Endometrium (tissue), 2 donors: ENCODE measurements around the gene CFTR.
"Not testable (repeated sequence)": the region's sequence is repeated elsewhere in the genome, so short reads cannot be mapped to it uniquely, and the experiment has no call there.

ENCODE experiments used
- FAIRE-seq: peaks from 2 replicates; lab custom pipeline; 2012; peaks lifted over from hg19 to GRCh38; lab: Jason Lieb, UNC
- donor health status: control.
- donor health status: control.

The CFTR gene

DNA sequence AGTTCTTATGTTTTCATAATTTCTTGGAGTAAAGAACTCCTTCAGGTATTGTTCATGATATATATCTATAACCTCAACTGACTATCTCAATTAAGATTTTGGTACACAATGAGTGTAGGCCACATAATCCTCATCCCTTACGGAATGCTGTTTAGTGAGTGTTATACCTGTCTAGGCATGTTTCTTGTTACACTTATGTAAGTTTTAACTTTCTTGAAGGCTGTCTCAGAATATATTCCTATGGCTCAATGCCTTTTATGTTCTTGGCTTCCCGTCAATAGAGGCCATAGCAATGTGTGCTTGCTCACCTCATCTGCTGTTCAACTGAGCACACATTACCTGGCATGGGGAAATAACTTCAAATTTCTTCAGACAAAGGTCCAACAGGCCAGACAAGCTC, 208.3 kb downstream of the CFTR start:
- no peak for FAIRE-seq

DNA sequence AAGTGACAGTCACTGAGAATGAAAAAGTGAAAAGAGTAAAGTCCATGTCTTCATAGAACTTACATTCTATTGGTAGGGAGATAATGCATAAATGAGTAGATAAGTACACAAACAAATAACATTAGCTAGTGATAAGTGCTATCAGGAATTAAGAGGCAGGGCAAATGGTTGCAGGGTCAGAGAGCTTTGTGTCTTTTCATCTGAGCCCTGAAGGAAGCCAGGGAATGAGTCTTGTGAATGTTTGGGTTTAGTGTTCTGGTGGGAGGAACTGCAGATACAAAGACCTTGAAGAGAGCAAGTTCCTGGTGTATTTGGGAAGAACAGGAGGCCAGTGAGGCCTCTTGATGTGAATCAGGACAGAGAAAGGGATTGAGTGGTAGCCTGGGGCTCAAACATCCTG, 209.6 kb downstream of the CFTR start:
- FAIRE-seq, result no peak

DNA sequence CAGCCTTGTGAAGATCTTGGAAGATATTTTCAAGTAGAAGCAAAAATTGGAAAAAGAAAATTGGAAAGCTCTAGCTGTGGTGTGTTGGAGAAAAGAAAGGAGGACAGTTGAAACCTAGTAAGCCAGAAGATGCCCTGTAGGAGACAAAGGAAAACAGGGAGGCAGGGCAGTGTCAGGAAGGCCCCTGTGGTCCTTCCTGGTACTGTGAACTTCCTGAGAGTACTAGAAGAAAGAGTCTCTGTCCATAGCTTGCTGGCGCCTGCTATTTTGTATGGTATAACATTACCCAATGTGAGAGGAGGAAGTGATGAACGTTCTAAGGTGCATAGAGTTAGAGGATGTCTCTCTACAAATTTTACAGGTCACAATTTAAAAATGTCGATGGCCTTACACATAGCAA, 210.3 kb downstream of the CFTR start:
- FAIRE-seq, result no peak

DNA sequence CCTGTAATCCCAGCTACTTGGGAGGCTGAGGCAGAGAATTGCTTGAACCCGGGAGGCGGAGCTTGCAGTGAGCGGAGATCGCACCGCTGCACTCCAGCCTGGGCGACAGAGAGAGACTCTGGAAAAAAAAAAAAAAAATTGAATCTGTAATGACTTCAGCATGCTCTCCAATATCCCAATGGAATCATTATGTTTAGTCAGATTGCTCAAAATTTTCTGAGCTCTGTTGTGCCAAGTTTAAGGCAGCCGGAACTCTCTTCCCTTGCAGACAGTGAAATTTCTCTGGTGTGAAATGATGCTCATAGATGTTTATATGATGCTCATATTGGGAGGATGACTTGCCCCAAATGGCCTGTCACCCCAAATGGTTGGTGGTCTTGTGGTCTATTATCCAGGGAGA, 212.5 kb downstream of the CFTR start:
- no peak for FAIRE-seq

DNA sequence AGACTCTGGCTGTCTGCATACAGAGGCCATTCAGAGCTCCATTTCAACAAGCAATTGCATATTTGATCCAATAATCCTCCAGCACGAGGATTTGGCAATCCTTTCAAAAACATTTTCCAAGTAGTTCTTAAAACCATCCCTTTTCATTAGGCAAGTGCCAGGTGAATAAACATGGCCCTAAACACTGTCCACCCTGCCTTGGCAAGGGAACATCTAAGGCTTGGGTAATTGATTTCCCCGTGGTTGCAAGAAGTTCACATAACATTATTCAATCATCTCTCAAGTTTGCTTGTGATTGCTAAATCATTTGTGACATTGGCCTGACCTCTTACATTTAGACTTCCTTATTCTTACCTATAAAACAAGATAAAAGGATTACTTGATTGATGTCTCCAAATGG, 218.2 kb downstream of the CFTR start:
- FAIRE-seq, result no peak

DNA sequence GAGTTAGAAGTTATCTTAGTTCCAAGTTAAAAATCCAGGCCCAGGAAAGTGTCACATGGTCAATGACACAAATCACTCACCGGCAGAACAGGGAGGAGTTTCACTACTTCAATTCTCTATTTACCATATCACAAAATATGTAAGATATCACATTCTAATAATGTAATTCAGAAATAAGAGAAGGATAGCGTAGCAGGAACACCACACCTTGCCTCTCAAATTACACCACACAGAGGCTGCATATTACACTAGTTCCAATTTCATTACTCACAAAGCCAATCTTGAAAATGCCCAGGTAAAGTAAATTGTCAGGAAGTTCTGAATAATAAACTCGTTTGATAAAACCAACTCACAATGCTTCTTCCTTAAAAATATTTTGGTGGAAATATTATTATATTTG, 224.2 kb downstream of the CFTR start:
- no peak for FAIRE-seq

DNA sequence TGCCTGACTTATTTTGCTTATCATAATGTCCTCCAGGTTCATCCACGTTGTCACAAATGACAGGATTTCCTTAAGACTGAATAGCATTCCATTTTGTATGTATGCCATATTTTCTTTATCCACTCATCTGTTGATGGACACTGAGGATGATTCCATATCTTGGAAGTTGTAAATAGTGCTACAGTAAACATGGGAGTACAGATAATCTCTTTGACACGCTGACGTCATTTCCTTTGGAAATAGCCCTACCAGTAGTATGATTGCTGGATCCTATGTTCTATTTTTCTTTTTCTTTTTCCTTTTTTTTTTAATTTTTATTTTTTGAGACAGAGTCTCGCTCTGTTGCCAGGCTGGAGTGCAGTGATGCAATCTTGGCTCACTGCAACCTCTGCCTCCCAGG, 225.8 kb downstream of the CFTR start:
- no peak for FAIRE-seq

DNA sequence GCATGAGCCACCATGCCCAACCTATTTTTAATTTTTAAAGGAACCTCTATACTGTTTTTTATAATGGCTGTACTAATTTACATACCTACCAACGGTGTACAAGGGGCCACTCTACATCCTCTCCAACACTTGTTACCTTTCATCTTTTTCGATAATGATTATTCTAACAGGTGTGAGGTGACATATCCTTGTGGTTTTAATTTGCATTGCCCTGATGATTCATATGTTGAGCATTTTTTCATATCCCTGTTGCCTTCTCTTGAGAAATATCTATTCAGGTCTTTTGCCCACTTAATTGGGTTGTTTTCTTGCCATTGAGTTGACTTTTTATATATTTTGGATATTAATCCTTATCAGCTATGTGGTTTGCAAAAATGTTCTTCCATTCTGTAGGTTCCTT, 226.4 kb downstream of the CFTR start:
- FAIRE-seq, result no peak

DNA sequence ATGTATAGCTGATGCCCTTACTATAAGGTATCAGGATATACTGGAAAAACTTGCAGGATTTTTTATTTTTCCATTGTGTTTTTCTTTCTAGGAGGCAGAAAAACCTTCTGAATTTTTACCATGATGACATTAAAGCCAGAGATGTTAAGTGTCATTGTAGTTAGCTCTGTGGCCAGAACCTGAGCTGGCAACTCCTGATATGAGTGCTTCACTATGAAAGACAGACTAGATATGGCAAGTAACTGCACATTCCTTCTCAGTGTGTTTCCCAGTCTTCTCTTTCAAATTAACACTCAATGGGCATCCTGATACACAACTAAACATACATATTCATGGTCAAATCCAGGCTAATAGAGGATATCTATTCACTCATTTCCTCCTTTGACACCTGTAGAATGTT, 227.3 kb downstream of the CFTR start:
- FAIRE-seq, result no peak

DNA sequence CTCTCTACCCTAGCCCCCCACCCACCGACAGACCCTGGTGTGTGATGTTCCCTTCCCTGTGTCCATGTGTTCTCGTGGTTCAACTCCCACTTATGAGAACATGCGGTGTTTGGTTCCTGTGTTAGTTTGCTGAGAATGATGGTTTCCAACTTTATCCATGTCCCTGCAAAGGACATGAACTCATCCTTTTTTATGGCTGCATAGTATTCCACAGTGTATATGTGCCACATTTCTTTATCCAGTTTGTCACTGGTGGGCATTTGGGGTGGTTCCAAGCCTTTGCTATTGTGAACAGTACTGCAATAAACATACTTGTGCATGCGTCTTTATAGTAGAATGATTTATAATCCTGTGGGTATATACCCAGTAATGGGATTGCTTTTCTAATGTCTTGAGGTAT, 228.3 kb downstream of the CFTR start:
- not testable (repeated sequence) for FAIRE-seq

DNA sequence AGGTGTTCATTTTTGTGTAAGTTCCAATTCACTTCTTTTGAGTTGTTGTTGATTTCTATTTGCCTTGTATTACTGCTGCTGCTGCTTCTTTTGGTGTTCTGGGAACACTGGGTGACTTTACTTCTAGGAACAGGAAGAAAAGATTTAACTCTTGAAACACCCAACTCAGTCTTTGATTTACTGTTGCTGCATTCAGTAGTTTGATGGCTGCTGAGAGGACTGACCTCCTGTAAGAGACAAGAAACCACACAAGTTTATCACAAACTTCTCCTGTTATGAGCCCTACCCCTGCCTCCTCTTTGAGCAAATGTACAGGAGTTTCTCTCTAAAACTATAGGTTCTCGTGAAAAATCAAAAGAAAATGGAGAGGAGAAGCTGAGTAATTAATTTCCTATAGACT, 231.7 kb downstream of the CFTR start:
- no peak for FAIRE-seq

DNA sequence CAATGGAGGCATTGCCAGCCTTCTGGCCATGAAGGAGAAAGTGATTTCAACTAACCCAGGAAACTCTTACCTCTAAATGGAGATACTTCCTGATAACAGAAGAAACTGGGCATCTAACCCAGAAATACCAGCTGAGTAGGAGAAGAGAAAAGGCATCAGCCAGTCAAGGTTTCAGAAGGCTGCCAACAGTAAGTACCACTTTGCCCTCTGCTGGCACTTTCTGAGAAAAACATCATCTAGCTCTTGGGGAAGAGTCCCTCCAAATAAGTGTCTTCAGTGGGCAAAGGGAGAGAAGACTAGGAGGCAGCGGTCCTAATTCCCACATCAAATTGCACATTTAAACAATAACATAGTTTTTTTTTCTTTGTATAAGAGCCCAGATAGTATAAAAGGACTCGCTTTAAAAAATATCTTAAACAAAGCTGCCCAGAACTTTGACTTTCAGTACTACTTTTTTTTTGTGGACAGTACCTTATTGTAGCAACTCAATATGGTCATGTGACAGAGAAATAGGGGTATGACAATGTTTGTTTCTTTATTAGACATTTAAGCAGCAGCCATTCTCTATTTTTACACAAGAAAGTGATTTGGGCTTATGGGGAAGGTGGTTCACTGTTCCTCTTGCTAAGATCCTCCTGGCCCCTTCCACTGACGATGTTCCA, 236.1 kb downstream of the CFTR start:
- no peak for FAIRE-seq

DNA sequence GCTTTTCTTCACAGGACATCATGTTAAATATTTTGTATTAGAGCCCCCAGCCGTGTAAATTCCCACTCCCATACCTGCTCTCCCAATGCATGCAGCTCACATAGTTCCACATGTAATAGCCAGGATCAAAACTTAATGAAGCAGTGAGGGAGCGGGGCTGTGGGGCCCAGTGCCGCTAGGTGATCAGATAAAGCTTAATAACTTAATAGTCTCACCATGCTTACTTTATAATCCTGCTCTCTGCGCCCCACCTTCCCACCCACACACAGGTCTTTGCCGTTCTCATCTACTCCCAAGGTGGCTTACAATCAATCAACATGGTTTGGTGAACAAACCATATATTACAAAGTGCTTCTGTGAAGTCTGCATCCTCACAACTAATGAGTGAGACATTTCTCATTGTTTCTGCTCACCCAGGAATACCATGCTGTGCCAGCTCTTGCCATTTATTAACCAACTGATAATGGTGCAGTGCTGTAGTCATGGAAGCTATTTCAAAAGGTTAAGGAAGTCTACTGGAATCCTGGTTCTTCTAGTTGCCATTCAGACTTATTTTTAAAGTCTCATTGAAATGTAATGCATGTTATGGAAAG, 237.0 kb downstream of the CFTR start:
- no peak for FAIRE-seq

DNA sequence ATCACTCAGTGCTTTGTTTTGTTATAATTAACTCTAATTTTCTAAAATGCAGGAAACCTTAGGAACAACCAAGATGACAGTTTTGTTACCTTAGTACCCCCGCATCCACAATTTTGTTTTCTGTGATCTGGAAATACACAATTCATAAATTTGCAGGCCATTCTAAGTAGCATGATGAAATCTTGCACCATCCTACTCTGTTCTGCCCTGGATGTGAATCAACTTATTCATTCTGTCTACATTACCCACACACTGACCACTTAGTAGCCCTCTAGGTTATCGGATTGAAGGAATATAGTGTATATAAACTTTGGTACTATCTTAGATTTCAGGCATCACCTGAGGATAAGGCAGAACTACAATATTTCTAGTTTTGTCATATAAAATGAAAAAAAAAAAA, 237.5 kb downstream of the CFTR start:
- no peak for FAIRE-seq
